DND-41 (cell line): ENCODE measurements around the gene KRTAP5-6.

Experiments used
- ATAC-seq: fragments of 200-7000 bp; cut with Tn5 transposase; 3 replicates; pipeline ENCODE4 v1.9.1; 2021; ENCODE audit warnings: low read depth; ENCODE audit not compliant: insufficient read depth
- DNase-seq: peaks from one replicate; pipeline ENCODE4 v3.0.0-alpha.2; 2020
- H2AFZ ChIP-seq: 2 replicates; pipeline ENCODE4 v1.6.0; 2012; ENCODE audit warnings: low read depth, low read length
- H3K27ac ChIP-seq: 2 replicates; pipeline ENCODE4 v1.5.1; 2012; ENCODE audit warnings: low read length, inconsistent platforms
- H3K27me3 ChIP-seq: fragments of 200-600 bp; sonication (generic); 2 replicates; pipeline ENCODE4 v1.6.0; 2012; ENCODE audit warnings: low read length, mild to moderate bottlenecking, inconsistent platforms; ENCODE audit not compliant: insufficient read depth, poor library complexity
- H3K36me3 ChIP-seq: 2 replicates; pipeline ENCODE4 v1.5.1; 2012; ENCODE audit warnings: low read length, inconsistent platforms; ENCODE audit not compliant: insufficient read depth
- H3K4me1 ChIP-seq: 2 replicates; pipeline ENCODE4 v1.5.1; 2012; ENCODE audit warnings: mild to moderate bottlenecking, low read length; ENCODE audit not compliant: insufficient read depth
- H3K4me2 ChIP-seq: 2 replicates; pipeline ENCODE4 v1.6.0; 2012; ENCODE audit warnings: mild to moderate bottlenecking, moderate library complexity, low read length, inconsistent platforms; ENCODE audit not compliant: insufficient read depth
- H3K4me3 ChIP-seq, 2 experiments: fragments of 200-600 bp in 1 of 2; shearing (Covaris generic) in 1 of 2; 2 replicates each; pipeline ENCODE4 v1.5.1; 2012 to 2016; ENCODE audit warnings: inconsistent platforms in 2 of 2, low read length in 2 of 2, mild to moderate bottlenecking in 2 of 2, low read depth in 1 of 2, moderate library complexity in 1 of 2
- H3K79me2 ChIP-seq: 2 replicates; pipeline ENCODE4 v1.6.0; 2012; ENCODE audit warnings: low read length, inconsistent platforms; ENCODE audit not compliant: insufficient read depth
- H3K9ac ChIP-seq: 2 replicates; pipeline ENCODE4 v1.6.0; 2012; ENCODE audit warnings: low read depth, mild to moderate bottlenecking, inconsistent platforms, low read length, moderate library complexity
- H3K9me3 ChIP-seq: 2 replicates; pipeline ENCODE4 v1.5.1; 2012; ENCODE audit warnings: low read length, moderate library complexity, mild to moderate bottlenecking, inconsistent platforms; ENCODE audit not compliant: insufficient read depth, severe bottlenecking
- H4K20me1 ChIP-seq: 2 replicates; pipeline ENCODE4 v1.6.0; 2012; ENCODE audit warnings: low read length; ENCODE audit not compliant: insufficient read depth
- CTCF ChIP-seq: IDR thresholded peaks from 2 replicates; pipeline ENCODE4 v1.5.1; 2012; ENCODE audit warnings: borderline replicate concordance, low read length, moderate library complexity, mild to moderate bottlenecking; ENCODE audit not compliant: poor library complexity, severe bottlenecking; ENCODE audit errors: extremely low read depth
- EZH2 ChIP-seq: IDR thresholded peaks from 3 replicates; pipeline ENCODE4 v1.6.1; 2012; ENCODE audit warnings: borderline replicate concordance, low read depth, mild to moderate bottlenecking, moderate library complexity, low read length, inconsistent platforms; ENCODE audit not compliant: severe bottlenecking

The KRTAP5-6 gene

GRCh38 chr11:1730059-1730629 is 33.1 kb downstream of the KRTAP5-6 start:
- Histone ChIP-seq H2AFZ (peak overlapping the region; percentile 14; the same call in 1 of the 2 replicates), H3K4me1 (peaks cover 79% of the 10 kb centered on the region)

GRCh38 chr11:1731451-1732059 is 34.6 kb downstream of the KRTAP5-6 start:
- H3K27me3 ChIP-seq: no peaks in the 10 kb centered on the region
- H3K79me2 ChIP-seq: no peaks in the 10 kb centered on the region; the same call in 1 of the 2 replicates
- H3K9ac ChIP-seq: peak overlapping the region; percentile 20; the same call in 1 of the 2 replicates
- no peak for TF ChIP-seq CTCF
- TF ChIP-seq EZH2: no peak
- H3K4me2 ChIP-seq: no peak overlapping the region
- ATAC-seq (no peak), DNase-seq (no peak)
- H3K27ac ChIP-seq: peak overlapping the region; percentile 94
- H2AFZ ChIP-seq: no peak overlapping the region
- peaks cover 74% of the 10 kb centered on the region for H3K4me1 ChIP-seq
- no peak overlapping the region for H3K4me3 ChIP-seq
- no peaks in the 10 kb centered on the region for H4K20me1 ChIP-seq
- peaks cover 7% of the 10 kb centered on the region for H3K9me3 ChIP-seq
- no peaks in the 10 kb centered on the region for H3K36me3 ChIP-seq

More at GRCh38 chr11:1730059-1730629, 33.1 kb downstream of the KRTAP5-6 start:
- Histone ChIP-seq H3K27me3 (no peaks in the 10 kb centered on the region), H4K20me1 (no peaks in the 10 kb centered on the region), H3K4me2 (peak overlapping the region; percentile 9; the same call in 1 of the 2 replicates), H3K9ac (peak overlapping the region; percentile 54), H3K4me3 (no peak overlapping the region), H3K36me3 (no peaks in the 10 kb centered on the region), H3K79me2 (no peaks in the 10 kb centered on the region; the same call in 1 of the 2 replicates), H3K27ac (peak overlapping the region; percentile 94), H3K9me3 (no peaks in the 10 kb centered on the region)
- TF ChIP-seq CTCF: no peak
- peak; percentile 26; the same call in 1 of the 3 replicates for ATAC-seq
- DNase-seq: peak; percentile 51

- DNase-seq: peak; percentile 52
- Histone ChIP-seq H3K4me1 (peaks cover 65% of the 10 kb centered on the region), H3K27me3 (no peaks in the 10 kb centered on the region)
Measured at GRCh38 chr11:1732418-1733008, 35.5 kb downstream of the KRTAP5-6 start.

More at GRCh38 chr11:1732418-1733008, 35.5 kb downstream of the KRTAP5-6 start:
- no peak overlapping the region for H3K4me2 ChIP-seq
- H3K27ac ChIP-seq: peak overlapping the region; percentile 94
- no peak overlapping the region for H3K4me3 ChIP-seq
- no peaks in the 10 kb centered on the region; the same call in 1 of the 2 replicates for H3K79me2 ChIP-seq
- no peak overlapping the region for H2AFZ ChIP-seq
- no peak for ATAC-seq
- peaks cover 16% of the 10 kb centered on the region for H3K9me3 ChIP-seq
- TF ChIP-seq CTCF: no peak
- no peak for TF ChIP-seq EZH2
- no peaks in the 10 kb centered on the region for H4K20me1 ChIP-seq
- H3K36me3 ChIP-seq: no peaks in the 10 kb centered on the region
- peak overlapping the region; percentile 20 for H3K9ac ChIP-seq
